ENCODE measurements around the gene PHC3.
"Not testable (repeated sequence)": the region's sequence is repeated elsewhere in the genome, so short reads cannot be mapped to it uniquely, and the experiment has no call there.

PHC3 gene

GRCh38 chr3:170195759-170196158 lies 14.2 kb upstream of the PHC3 start:
- not testable (repeated sequence) for DNase-seq (ENCODE audit: low read depth in 2 of 2)

- no peak for DNase-seq (ENCODE audit: low read depth in 2 of 2)
Observed at GRCh38 chr3:170189398-170190256, 8.1 kb upstream of the PHC3 start.

GRCh38 chr3:170180079-170180907 lies 1.2 kb downstream of the PHC3 start:
- DNase-seq (ENCODE audit: low read depth in 2 of 2), result no peak

- DNase-seq (ENCODE audit: low read depth in 2 of 2), result no peak
Observed at GRCh38 chr3:170179432-170179831, 2.1 kb downstream of the PHC3 start.

- DNase-seq (ENCODE audit: low read depth in 2 of 2), result peak in 1 of 2 donors; percentile 12
Observed at GRCh38 chr3:170178651-170179050, 2.9 kb downstream of the PHC3 start.

GRCh38 chr3:170171563-170171962 lies 10.0 kb downstream of the PHC3 start:
- no peak for DNase-seq (ENCODE audit: low read depth in 2 of 2)

GRCh38 chr3:170164717-170165116 lies 16.8 kb downstream of the PHC3 start:
- no peak for DNase-seq (ENCODE audit: low read depth in 2 of 2)

GRCh38 chr3:170163956-170164645 lies 17.4 kb downstream of the PHC3 start:
- no peak for DNase-seq (ENCODE audit: low read depth in 2 of 2)

- no peak for DNase-seq (ENCODE audit: low read depth in 2 of 2)
Observed at GRCh38 chr3:170162630-170163029, 18.9 kb downstream of the PHC3 start.

GRCh38 chr3:170162052-170162451 lies 19.5 kb downstream of the PHC3 start:
- no peak for DNase-seq (ENCODE audit: low read depth in 2 of 2)

- no peak for DNase-seq (ENCODE audit: low read depth in 2 of 2)
Observed at GRCh38 chr3:170159933-170160332, 21.6 kb downstream of the PHC3 start.

- DNase-seq (ENCODE audit: low read depth in 2 of 2), result no peak
Observed at GRCh38 chr3:170159459-170159858, 22.1 kb downstream of the PHC3 start.

- no peak for DNase-seq (ENCODE audit: low read depth in 2 of 2)
Observed at GRCh38 chr3:170155604-170156003, 25.9 kb downstream of the PHC3 start.

GRCh38 chr3:170154569-170155143 lies 26.9 kb downstream of the PHC3 start:
- DNase-seq (ENCODE audit: low read depth in 2 of 2), result no peak

GRCh38 chr3:170154084-170154483 lies 27.4 kb downstream of the PHC3 start:
- DNase-seq (ENCODE audit: low read depth in 2 of 2), result no peak

- no peak for DNase-seq (ENCODE audit: low read depth in 2 of 2)
Observed at GRCh38 chr3:170151536-170151935, 30.0 kb downstream of the PHC3 start.

- no peak for DNase-seq (ENCODE audit: low read depth in 2 of 2)
Observed at GRCh38 chr3:170149016-170149415, 32.5 kb downstream of the PHC3 start.

- DNase-seq (ENCODE audit: low read depth in 2 of 2), result no peak
Observed at GRCh38 chr3:170145278-170145677, 36.3 kb downstream of the PHC3 start.

GRCh38 chr3:170144437-170144843 lies 37.1 kb downstream of the PHC3 start:
- no peak for DNase-seq (ENCODE audit: low read depth in 2 of 2)

GRCh38 chr3:170142373-170142772 lies 39.2 kb downstream of the PHC3 start:
- no peak for DNase-seq (ENCODE audit: low read depth in 2 of 2)

GRCh38 chr3:170137986-170138385 lies 43.5 kb downstream of the PHC3 start:
- DNase-seq (ENCODE audit: low read depth in 2 of 2), result no peak

GRCh38 chr3:170132335-170132734 lies 49.2 kb downstream of the PHC3 start:
- DNase-seq (ENCODE audit: low read depth in 2 of 2), result peak in 1 of 2 donors; percentile 14

All from stimulated activated CD4-positive, alpha-beta T cell treated with anti-CD3 and anti-CD28 coated beads, Interleukin-15, amount 100 ng/mL, for 48 hours (primary cell).